Suppressor macrophage treated with lipopolysaccharide for 4 hours (primary cell): ENCODE data around the gene BICDL2.

Source experiments
- DNase-seq: peaks from one replicate; pipeline ENCODE4 v3.0.0-alpha.2; 2020

The BICDL2 gene

GRCh38 chr16:3045758-3046640, 9.3 kb upstream of the BICDL2 start, which contains the start of gene MMP25:
Gene MMP25 (plus strand): TSS chr16:3046561. CDS start chr16:3046918, 357 bp downstream.
- peak; percentile 85 for DNase-seq

GRCh38 chr16:3044708-3045107, 8.0 kb upstream of the BICDL2 start:
- DNase-seq, result no peak

- no peak for DNase-seq
These were observed 5.6 kb upstream of the BICDL2 start for GRCh38 chr16:3042376-3042775.

- DNase-seq, result no peak
These were observed 2.2 kb upstream of the BICDL2 start for GRCh38 chr16:3038896-3039295.

GRCh38 chr16:3038256-3038655, 1.5 kb upstream of the BICDL2 start:
- no peak for DNase-seq

- no peak for DNase-seq
These were observed 595 bp downstream of the BICDL2 start for GRCh38 chr16:3035972-3036725.

- no peak for DNase-seq
These were observed 1.3 kb downstream of the BICDL2 start for GRCh38 chr16:3035289-3035971.

- peak; percentile 73 for DNase-seq
These were observed 4.1 kb downstream of the BICDL2 start for GRCh38 chr16:3032624-3033023.

GRCh38 chr16:3030222-3031212, 6.2 kb downstream of the BICDL2 start:
- DNase-seq, result no peak

GRCh38 chr16:3029491-3030221, 7.1 kb downstream of the BICDL2 start:
- DNase-seq, result peak; percentile 50

- no peak for DNase-seq
These were observed 7.9 kb downstream of the BICDL2 start for GRCh38 chr16:3028716-3029319.

- peak; percentile 90 for DNase-seq
These were observed 8.6 kb downstream of the BICDL2 start for GRCh38 chr16:3027983-3028715.

GRCh38 chr16:3027489-3027795, 9.3 kb downstream of the BICDL2 start:
- DNase-seq, result no peak

GRCh38 chr16:3026609-3027488, 9.9 kb downstream of the BICDL2 start:
- DNase-seq, result no peak

GRCh38 chr16:3026003-3026378, 10.8 kb downstream of the BICDL2 start:
- no peak for DNase-seq

GRCh38 chr16:3025032-3026002, 11.4 kb downstream of the BICDL2 start:
- no peak for DNase-seq

- peak; percentile 97 for DNase-seq
These were observed 12.9 kb downstream of the BICDL2 start, which contains the start of the genes HCFC1R1 and THOC6 for GRCh38 chr16:3023669-3024478. Gene HCFC1R1 (minus strand): TSS chr16:3023942. CDS start chr16:3023941, 1 bp downstream. Gene THOC6 (plus strand): TSS chr16:3024035. CDS start chr16:3024327, 292 bp downstream.
